ENCODE results near the gene ZNF280D. TPM values are rescaled to one million over a fixed set of nuclear protein-coding genes. Genes with fewer than 3 reads are reported as not detected.
A peak's percentile ranks its signal among the peaks of the same experiment; 100 is the strongest.
"Not testable (repeated sequence)": the region's sequence is repeated elsewhere in the genome, so short reads cannot be mapped to it uniquely, and the experiment has no call there.

The ZNF280D gene
- total and polyA plus RNA-seq, 2 of the 4 experiments (the other 2 are of a cell fraction) = 8.3 to 21.0 TPM

DNA sequence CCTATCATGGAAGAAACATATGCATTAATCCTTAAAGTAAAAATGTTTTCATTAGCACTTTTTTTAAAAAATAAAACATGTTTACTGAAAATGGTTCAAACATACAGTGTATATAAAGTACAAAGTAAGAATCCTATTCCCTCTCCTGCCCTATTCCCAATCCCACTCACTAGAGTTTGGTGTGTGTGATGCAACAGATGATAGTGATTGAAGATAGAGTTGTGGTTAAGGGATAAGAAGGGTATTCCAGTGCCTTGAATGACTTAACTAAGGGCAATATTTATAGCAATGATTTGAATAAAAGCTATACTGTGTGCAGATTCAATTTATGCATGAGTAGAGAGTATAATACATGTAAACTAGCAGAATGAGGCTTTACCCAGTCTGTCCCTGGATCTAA lies 18.1 kb downstream of the ZNF280D start:
- Histone ChIP-seq H3K23ac (ENCODE audit: low read depth, low read length) (no peak overlapping the region), H3K56ac (ENCODE audit: extremely low read depth, insufficient read depth, low read length) (no peak overlapping the region), H3K18ac (ENCODE audit: low read depth, low read length) (no peak overlapping the region), H4K91ac (ENCODE audit: insufficient read depth, low read depth, low read length) (no peak overlapping the region), H3K4me1 (ENCODE audit: control insufficient read depth, insufficient read depth, low read length) (no peaks in the 10 kb centered on the region), H2AK9ac (replicated peaks; ENCODE audit: low read depth, low read length, poor library complexity) (no peak overlapping the region), H3K9me1 (ENCODE audit: insufficient read depth, low read length) (no peaks in the 10 kb centered on the region), H3K4me2 (ENCODE audit: low read depth, low read length) (no peak overlapping the region), H3K9ac (ENCODE audit: low read depth, low read length) (no peak overlapping the region), H3K79me1 (ENCODE audit: low read depth in 1 of 2, low read length in 2 of 2) (peaks cover 16 to 56% of the 10 kb centered on the region in 2 experiments), H3K27me3 (ENCODE audit: control insufficient read depth, insufficient read depth, low read length) (no peaks in the 10 kb centered on the region), H2AFZ (replicated peaks; ENCODE audit: low read length, poor library complexity) (no peak overlapping the region), H3K4me3 (ENCODE audit: insufficient read depth, low read depth, low read length) (no peak overlapping the region), H2BK15ac (ENCODE audit: low read depth, low read length) (no peak overlapping the region), H3K9me3 (ENCODE audit: control insufficient read depth, insufficient read depth, low read length) (no peaks in the 10 kb centered on the region), H3K27ac (ENCODE audit: insufficient read depth, low read length) (no peak overlapping the region), H4K20me1 (ENCODE audit: insufficient read depth, low read length) (peaks cover 25% of the 10 kb centered on the region; the same call in 1 of the 2 replicates), H2BK120ac (ENCODE audit: low read depth, low read length) (no peak overlapping the region), H2AK5ac (ENCODE audit: low read depth, low read length) (no peak overlapping the region), H3K36me3 (ENCODE audit: control insufficient read depth, insufficient read depth, low read length) (no peaks in the 10 kb centered on the region), H4K5ac (ENCODE audit: low read depth, low read length) (no peak overlapping the region), H2BK5ac (ENCODE audit: low read depth, low read length, poor library complexity, severe bottlenecking) (no peak overlapping the region), H3K4ac (ENCODE audit: low read depth, low read length) (no peak overlapping the region), H3K14ac (replicated peaks; ENCODE audit: low read depth, low read length) (no peak overlapping the region), H4K8ac (ENCODE audit: low read depth in 2 of 2, low read length in 2 of 2) (no peak overlapping the region), H2BK20ac (ENCODE audit: low read depth, low read length) (no peak overlapping the region)
- no peak for ATAC-seq (ENCODE audit: low read depth)
- intact Hi-C loops (cut with micrococcal nuclease) = no loop called here
- in situ Hi-C loops (cut with MboI; ENCODE audit: low sequenced_read_pairs) = no loop called here
- BruUV-seq (replicated peaks) = no TSS peak
- TF ChIP-seq CEBPB (IDR thresholded peaks at IDR 0.05; ENCODE audit: low read depth, low read length) (peak; percentile 54), RCOR1 (IDR thresholded peaks at IDR 0.05; ENCODE audit: insufficient replicate concordance, low read length) (no peak), MAFK (IDR thresholded peaks at IDR 0.05; ENCODE audit: low read depth, low read length) (no peak)
- DNase-seq = peak; percentile 11
- ChIA-PET CTCF (no interaction called here), POLR2A (ENCODE audit: unreplicated experiment) (no interaction called here)
- dilution Hi-C loops (cut with HindIII; ENCODE audit: low sequenced_read_pairs, unreplicated experiment) = no loop called here

DNA sequence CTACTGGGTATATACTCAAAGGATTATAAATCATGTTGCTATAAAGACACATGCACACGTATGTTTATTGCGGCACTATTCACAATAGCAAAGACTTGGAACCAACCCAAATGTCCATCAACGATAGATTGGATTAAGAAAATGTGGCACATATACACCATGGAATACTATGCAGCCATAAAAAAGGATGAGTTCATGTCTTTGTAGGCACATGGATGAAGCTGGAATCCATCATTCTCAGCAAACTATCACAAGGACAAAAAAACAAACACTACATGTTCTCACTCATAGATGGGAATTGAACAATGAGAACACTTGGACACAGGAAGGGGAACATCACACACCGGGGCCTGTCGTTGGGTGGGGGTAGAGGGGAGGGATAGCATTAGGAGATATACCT lies 23.8 kb downstream of the ZNF280D start:
- H3K14ac ChIP-seq (replicated peaks; ENCODE audit: low read depth, low read length); H3K4me3 ChIP-seq (ENCODE audit: insufficient read depth, low read depth, low read length); dilution Hi-C loops (cut with HindIII; ENCODE audit: low sequenced_read_pairs, unreplicated experiment); H3K18ac ChIP-seq (ENCODE audit: low read depth, low read length); H3K4me1 ChIP-seq (ENCODE audit: control insufficient read depth, insufficient read depth, low read length); in situ Hi-C loops (cut with MboI; ENCODE audit: low sequenced_read_pairs); H2BK5ac ChIP-seq (ENCODE audit: low read depth, low read length, poor library complexity, severe bottlenecking); H3K9me3 ChIP-seq (ENCODE audit: control insufficient read depth, insufficient read depth, low read length); H3K23ac ChIP-seq (ENCODE audit: low read depth, low read length); H4K91ac ChIP-seq (ENCODE audit: insufficient read depth, low read depth, low read length); CTCF ChIA-PET; H3K9ac ChIP-seq (ENCODE audit: low read depth, low read length); H3K36me3 ChIP-seq (ENCODE audit: control insufficient read depth, insufficient read depth, low read length); H3K9me1 ChIP-seq (ENCODE audit: insufficient read depth, low read length); ATAC-seq (ENCODE audit: low read depth); BruUV-seq (replicated peaks); H2AK5ac ChIP-seq (ENCODE audit: low read depth, low read length); H2BK20ac ChIP-seq (ENCODE audit: low read depth, low read length); H2BK15ac ChIP-seq (ENCODE audit: low read depth, low read length); H3K4ac ChIP-seq (ENCODE audit: low read depth, low read length); intact Hi-C loops (cut with micrococcal nuclease); H2BK120ac ChIP-seq (ENCODE audit: low read depth, low read length); H3K56ac ChIP-seq (ENCODE audit: extremely low read depth, insufficient read depth, low read length); H4K20me1 ChIP-seq (ENCODE audit: insufficient read depth, low read length); H4K8ac ChIP-seq (ENCODE audit: low read depth in 2 of 2, low read length in 2 of 2); H2AK9ac ChIP-seq (replicated peaks; ENCODE audit: low read depth, low read length, poor library complexity); POLR2A ChIA-PET (ENCODE audit: unreplicated experiment); H3K4me2 ChIP-seq (ENCODE audit: low read depth, low read length); H4K5ac ChIP-seq (ENCODE audit: low read depth, low read length); DNase-seq; H2AFZ ChIP-seq (replicated peaks; ENCODE audit: low read length, poor library complexity); H3K27me3 ChIP-seq (ENCODE audit: control insufficient read depth, insufficient read depth, low read length); H3K27ac ChIP-seq (ENCODE audit: insufficient read depth, low read length): not testable (repeated sequence)
- H3K79me1 ChIP-seq (ENCODE audit: low read depth in 1 of 2, low read length in 2 of 2) = peaks cover 9 to 31% of the 10 kb centered on the region in 2 experiments
- WGBS, 2 experiments (ENCODE audit: extremely low coverage in 2 of 2, insufficient read length in 1 of 2) = no CpG with 5 or more reads among the region's 5 CpGs
